AG04450 (cell line): ENCODE measurements around the gene RASSF10. TPM values are rescaled to one million over a fixed set of nuclear protein-coding genes. Genes with fewer than 3 reads are reported as not detected.

ENCODE experiments used
- CTCF ChIA-PET: fragments of 300-600, 350-600 bp; formaldehyde crosslinking; extraction: SDS; loops from one replicate; lab custom pipeline; 2022; ENCODE audit warnings: antibody characterized with exemption, inconsistent platforms; lab: Charles Lee
- POLR2A ChIA-PET: fragments of 350-600 bp; formaldehyde crosslinking; extraction: SDS; loops from one replicate; lab custom pipeline; 2021; ENCODE audit warnings: antibody characterized with exemption, inconsistent platforms; lab: Yijun Ruan, JAX
- DNase-seq: peaks from one replicate; pipeline ENCODE4 v3.0.0-alpha.2; 2011; ENCODE audit warnings: low read depth, low spot score
- H3K27ac ChIP-seq: one replicate; pipeline ENCODE4 v1.5.1; 2012; ENCODE audit warnings: low read depth, low read length, control low read depth
- H3K27me3 ChIP-seq: one replicate; pipeline ENCODE4 v1.6.0; 2012; ENCODE audit warnings: low read length; ENCODE audit not compliant: control insufficient read depth, insufficient read depth
- H3K4me3 ChIP-seq: 2 replicates; pipeline ENCODE4 v1.5.1; 2011; ENCODE audit warnings: mild to moderate bottlenecking, low read depth, low read length, control low read depth
- H3K9me3 ChIP-seq: 2 replicates; pipeline ENCODE4 v1.5.1; 2012; ENCODE audit warnings: low read length; ENCODE audit not compliant: control insufficient read depth, insufficient read depth
- polyA plus RNA-seq: library from polyadenylated mRNA; depleted of rRNA; stranded (reverse); fragments of >200 nt; gene quantifications from 2 replicates; pipeline ENCODE4 v1.2.3, GENCODE V29; 2011
- TF ChIP-seq, protein P1 (sequence below): IDR thresholded peaks from 2 replicates; pipeline ENCODE4 v1.5.1; 2011; ENCODE audit warnings: low read depth, low read length, control low read depth, inconsistent platforms

Gene RASSF10
- polyA plus RNA-seq, 1 experiment, result not detected

DNA sequence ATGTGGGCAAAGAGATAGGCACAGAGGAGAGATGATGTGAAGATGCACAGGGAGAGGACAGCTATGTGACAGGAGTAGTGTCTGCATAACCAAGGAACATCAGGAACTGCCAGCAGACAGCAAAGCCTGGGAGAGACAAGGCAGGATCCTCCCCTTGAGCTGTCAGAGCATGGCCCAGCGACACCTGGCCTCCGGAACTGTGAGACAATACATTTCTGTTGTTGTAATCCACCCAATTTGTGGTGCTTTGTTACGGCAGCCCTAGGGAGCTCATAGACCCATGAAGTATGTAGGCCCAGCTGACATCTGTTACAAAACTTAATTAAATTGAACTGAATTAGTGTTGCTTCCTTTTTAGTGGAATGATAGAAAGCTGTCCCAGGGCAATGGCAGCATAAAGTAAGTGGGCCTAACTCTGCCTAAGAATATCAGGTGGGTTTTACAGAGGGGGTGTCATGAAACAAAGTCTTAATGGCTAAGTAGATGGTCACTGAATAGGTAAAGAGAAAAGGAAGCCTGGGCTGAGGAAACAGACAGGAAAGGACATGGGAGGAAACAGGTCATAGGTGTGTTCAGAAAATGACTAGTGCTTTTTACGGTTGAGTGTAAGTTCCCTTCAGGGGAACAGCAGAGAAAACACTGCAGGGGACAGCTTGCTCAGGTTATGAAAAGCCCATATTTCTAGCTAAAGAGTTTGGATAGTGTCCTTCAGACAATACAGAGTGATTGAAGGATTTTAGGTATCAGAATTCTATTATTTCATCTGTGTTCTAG lies 24.8 kb downstream of the RASSF10 start:
- POLR2A ChIA-PET, result no interaction called here
- H3K27me3 ChIP-seq, result peaks cover 56% of the 10 kb centered on the region
- CTCF ChIA-PET, result no interaction called here
- no peaks in the 10 kb centered on the region for H3K9me3 ChIP-seq
- H3K27ac ChIP-seq, result no peak overlapping the region
- H3K4me3 ChIP-seq, result no peak overlapping the region
- TF ChIP-seq, protein P1, sequence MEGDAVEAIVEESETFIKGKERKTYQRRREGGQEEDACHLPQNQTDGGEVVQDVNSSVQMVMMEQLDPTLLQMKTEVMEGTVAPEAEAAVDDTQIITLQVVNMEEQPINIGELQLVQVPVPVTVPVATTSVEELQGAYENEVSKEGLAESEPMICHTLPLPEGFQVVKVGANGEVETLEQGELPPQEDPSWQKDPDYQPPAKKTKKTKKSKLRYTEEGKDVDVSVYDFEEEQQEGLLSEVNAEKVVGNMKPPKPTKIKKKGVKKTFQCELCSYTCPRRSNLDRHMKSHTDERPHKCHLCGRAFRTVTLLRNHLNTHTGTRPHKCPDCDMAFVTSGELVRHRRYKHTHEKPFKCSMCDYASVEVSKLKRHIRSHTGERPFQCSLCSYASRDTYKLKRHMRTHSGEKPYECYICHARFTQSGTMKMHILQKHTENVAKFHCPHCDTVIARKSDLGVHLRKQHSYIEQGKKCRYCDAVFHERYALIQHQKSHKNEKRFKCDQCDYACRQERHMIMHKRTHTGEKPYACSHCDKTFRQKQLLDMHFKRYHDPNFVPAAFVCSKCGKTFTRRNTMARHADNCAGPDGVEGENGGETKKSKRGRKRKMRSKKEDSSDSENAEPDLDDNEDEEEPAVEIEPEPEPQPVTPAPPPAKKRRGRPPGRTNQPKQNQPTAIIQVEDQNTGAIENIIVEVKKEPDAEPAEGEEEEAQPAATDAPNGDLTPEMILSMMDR, result no peak
- no peak for DNase-seq

DNA sequence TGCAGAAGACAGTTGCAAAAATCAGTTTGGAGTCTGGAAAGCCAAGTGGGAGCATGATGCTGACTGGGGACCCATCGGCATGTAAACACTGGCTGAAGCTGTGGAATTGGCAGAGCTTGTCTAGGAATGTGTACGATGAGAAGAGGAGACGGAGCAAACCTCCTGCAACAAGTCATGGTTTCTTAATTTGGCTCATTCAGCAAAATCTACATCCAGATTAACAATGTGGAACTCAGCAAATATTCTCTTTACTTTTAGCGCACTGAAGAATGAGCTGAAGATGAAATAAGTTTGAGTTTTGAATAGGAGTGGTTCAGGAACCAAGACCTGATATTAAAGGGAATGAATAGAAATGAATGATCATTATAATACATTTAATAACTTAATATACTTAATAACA lies 26.6 kb downstream of the RASSF10 start:
- POLR2A ChIA-PET, result no interaction called here
- CTCF ChIA-PET, result no interaction called here
- H3K27ac ChIP-seq, result no peak overlapping the region
- TF ChIP-seq, protein P1, result no peak
- H3K4me3 ChIP-seq, result no peak overlapping the region
- H3K27me3 ChIP-seq, result peaks cover 50% of the 10 kb centered on the region
- H3K9me3 ChIP-seq, result no peaks in the 10 kb centered on the region
- no peak for DNase-seq

DNA sequence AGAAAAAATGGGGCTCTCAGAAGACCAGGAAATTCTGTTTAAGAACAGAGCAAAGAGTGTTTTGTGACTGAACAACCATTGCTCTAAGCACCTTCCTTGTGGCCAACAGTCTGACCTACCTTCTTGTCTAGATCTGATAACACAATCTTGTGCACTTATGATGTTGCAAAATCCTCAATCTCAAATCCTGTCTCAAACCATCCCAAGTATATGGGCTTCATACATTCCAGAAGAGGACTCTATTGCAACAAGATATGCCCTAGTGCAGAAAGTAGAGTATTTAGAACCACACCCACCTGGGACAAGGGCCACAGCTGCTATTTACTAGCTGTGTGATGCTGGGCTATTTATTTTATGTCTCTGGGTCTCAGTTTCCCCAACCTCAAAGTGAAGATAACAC lies 27.1 kb downstream of the RASSF10 start:
- TF ChIP-seq, protein P1, result no peak
- POLR2A ChIA-PET, result no interaction called here
- CTCF ChIA-PET, result no interaction called here
- Histone ChIP-seq H3K9me3 (no peaks in the 10 kb centered on the region), H3K27me3 (peaks cover 47% of the 10 kb centered on the region), H3K27ac (no peak overlapping the region), H3K4me3 (no peak overlapping the region)
- DNase-seq, result no peak

DNA sequence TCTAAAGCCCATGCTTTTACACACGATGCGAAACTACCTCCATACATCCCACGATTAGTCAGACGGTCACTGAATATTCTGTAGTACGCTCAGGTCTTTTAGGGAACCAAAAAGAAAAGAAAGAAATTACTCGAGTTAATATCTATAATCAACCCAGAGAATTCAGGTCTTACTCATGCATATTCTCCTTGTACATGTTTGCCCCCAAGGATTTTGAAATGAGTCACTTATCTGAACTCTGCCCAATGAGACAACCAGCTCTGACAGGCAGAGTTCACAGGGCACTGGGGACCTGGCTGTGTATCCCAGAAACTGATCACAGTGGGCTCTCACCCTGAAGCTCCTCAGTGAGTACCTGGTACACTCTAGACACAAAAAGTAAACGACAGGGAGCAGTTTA lies 29.2 kb downstream of the RASSF10 start:
- no peaks in the 10 kb centered on the region for H3K9me3 ChIP-seq
- POLR2A ChIA-PET, result no interaction called here
- peaks cover 48% of the 10 kb centered on the region for H3K27me3 ChIP-seq
- DNase-seq, result no peak
- H3K4me3 ChIP-seq, result no peak overlapping the region
- TF ChIP-seq, protein P1, result no peak
- CTCF ChIA-PET, result no interaction called here
- no peak overlapping the region for H3K27ac ChIP-seq

DNA sequence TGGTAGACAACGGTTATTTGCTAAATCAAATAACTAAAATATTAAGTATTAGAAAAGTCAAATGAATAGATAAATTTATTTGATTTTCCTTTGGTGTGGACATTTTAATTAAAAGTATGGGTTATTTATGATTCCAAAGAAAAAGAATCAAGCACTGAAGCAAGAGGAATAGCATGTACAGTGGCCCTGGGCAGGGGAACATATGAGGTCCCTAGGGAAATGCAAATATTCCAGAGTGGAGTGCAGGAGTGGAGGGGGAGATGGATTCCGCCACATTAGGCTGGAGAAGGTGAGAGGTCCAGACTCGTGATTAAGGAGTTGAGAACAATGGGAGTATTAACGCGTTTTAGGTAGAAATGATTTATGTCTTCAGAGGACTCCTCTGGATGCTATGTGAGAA lies 30.0 kb downstream of the RASSF10 start:
- ChIA-PET POLR2A (no interaction called here), CTCF (no interaction called here)
- H3K9me3 ChIP-seq, result no peaks in the 10 kb centered on the region
- no peak for DNase-seq
- TF ChIP-seq, protein P1, result no peak
- H3K4me3 ChIP-seq, result no peak overlapping the region
- H3K27me3 ChIP-seq, result peaks cover 48% of the 10 kb centered on the region
- H3K27ac ChIP-seq, result no peak overlapping the region
